Calu3 (cell line): Measurements from ENCODE around the gene B4GALT1. TPM values are rescaled to one million over a fixed set of nuclear protein-coding genes. Genes with fewer than 3 reads are reported as not detected.

ENCODE experiments used
- BruUV-seq: library from RNA; stranded (reverse); fragments of 400-500 nt; replicated peaks from 2 replicates; lab custom pipeline; 2021; lab: Mats Ljungman, UMichigan
- CTCF ChIA-PET: fragments of 300-600 bp; sonication (Branson Sonifier 250); formaldehyde crosslinking; loops from one replicate; lab custom pipeline; 2022; ENCODE audit warnings: antibody characterized with exemption; lab: Charles Lee
- DNase-seq: peaks from one replicate; pipeline ENCODE4 v3.0.0; 2022
- H3K27ac Mint-ChIP-seq: one replicate; pipeline ENCODE4 v1.8.0; 2022; ENCODE audit warnings: mixed read lengths; ENCODE audit not compliant: unreplicated experiment
- H3K27me3 Mint-ChIP-seq: one replicate; pipeline ENCODE4 v1.8.0; 2022; ENCODE audit warnings: mixed read lengths; ENCODE audit not compliant: unreplicated experiment
- H3K36me3 Mint-ChIP-seq: one replicate; pipeline ENCODE4 v1.8.0; 2022; ENCODE audit warnings: mild to moderate bottlenecking, moderate library complexity, mixed read lengths; ENCODE audit not compliant: insufficient read depth, unreplicated experiment
- H3K4me1 Mint-ChIP-seq: one replicate; pipeline ENCODE4 v1.8.0; 2022; ENCODE audit warnings: mild to moderate bottlenecking, low read depth, mixed read lengths; ENCODE audit not compliant: unreplicated experiment
- H3K4me3 Mint-ChIP-seq: one replicate; pipeline ENCODE4 v1.8.0; 2022; ENCODE audit warnings: mild to moderate bottlenecking, low read depth, moderate library complexity, mixed read lengths; ENCODE audit not compliant: unreplicated experiment
- H3K9me3 Mint-ChIP-seq: one replicate; pipeline ENCODE4 v1.8.0; 2022; ENCODE audit warnings: low read depth, mixed read lengths; ENCODE audit not compliant: unreplicated experiment
- intact Hi-C: fragments of 100-400 bp; cut with micrococcal nuclease; formaldehyde crosslinking; loops from one replicate; pipeline ENCODE4 v1.10.0; 2022; ENCODE audit not compliant: unreplicated experiment
- total RNA-seq: library from RNA; stranded (reverse); gene quantifications from 2 replicates; pipeline ENCODE4 v1.2.3, GENCODE V29; 2022
- TF ChIP-seq, protein P1 (sequence below): fragments of 200-600 bp; IDR thresholded peaks from one replicate; pipeline ENCODE4 v1.8.0; 2022; ENCODE audit warnings: antibody characterized with exemption; ENCODE audit not compliant: unreplicated experiment

The B4GALT1 gene
- total RNA-seq, 1 experiment from 2014 or later, result 71.1 TPM

DNA sequence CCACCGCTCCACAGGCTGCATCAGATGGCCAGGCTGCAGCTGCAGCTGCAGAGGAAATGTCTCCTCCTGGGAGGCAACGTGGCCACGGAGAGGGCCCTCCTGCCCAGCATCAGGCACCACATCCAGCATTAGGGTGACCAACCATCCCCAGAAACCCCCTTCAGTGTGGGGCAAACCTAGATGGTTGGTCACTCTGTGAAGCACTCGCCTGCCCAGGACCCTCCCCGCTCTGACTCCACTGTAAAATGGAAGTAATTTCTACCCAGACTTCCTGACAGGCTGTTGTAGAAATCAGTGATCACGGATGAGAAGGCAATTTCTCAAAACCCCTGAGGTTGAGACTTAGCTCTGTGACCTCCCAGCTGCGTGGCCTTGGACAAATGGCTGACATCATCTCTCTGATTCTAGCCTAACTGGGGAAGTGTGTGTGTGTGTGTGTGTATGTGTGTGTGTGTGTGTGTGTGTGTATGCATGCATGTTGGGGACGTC is 31.6 kb downstream of the B4GALT1 start:
- TF ChIP-seq, protein P1, sequence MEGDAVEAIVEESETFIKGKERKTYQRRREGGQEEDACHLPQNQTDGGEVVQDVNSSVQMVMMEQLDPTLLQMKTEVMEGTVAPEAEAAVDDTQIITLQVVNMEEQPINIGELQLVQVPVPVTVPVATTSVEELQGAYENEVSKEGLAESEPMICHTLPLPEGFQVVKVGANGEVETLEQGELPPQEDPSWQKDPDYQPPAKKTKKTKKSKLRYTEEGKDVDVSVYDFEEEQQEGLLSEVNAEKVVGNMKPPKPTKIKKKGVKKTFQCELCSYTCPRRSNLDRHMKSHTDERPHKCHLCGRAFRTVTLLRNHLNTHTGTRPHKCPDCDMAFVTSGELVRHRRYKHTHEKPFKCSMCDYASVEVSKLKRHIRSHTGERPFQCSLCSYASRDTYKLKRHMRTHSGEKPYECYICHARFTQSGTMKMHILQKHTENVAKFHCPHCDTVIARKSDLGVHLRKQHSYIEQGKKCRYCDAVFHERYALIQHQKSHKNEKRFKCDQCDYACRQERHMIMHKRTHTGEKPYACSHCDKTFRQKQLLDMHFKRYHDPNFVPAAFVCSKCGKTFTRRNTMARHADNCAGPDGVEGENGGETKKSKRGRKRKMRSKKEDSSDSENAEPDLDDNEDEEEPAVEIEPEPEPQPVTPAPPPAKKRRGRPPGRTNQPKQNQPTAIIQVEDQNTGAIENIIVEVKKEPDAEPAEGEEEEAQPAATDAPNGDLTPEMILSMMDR, result no peak
- H3K9me3 Mint-ChIP-seq, result no peaks in the 10 kb centered on the region
- CTCF ChIA-PET, result no interaction called here
- peaks cover 34% of the 10 kb centered on the region for H3K4me1 Mint-ChIP-seq
- H3K36me3 Mint-ChIP-seq, result peaks cover 4% of the 10 kb centered on the region
- intact Hi-C loops, result no loop called here
- H3K27me3 Mint-ChIP-seq, result no peaks in the 10 kb centered on the region
- no peak overlapping the region for H3K27ac Mint-ChIP-seq
- no peak for DNase-seq
- no TSS peak for BruUV-seq
- H3K4me3 Mint-ChIP-seq, result no peak overlapping the region

DNA sequence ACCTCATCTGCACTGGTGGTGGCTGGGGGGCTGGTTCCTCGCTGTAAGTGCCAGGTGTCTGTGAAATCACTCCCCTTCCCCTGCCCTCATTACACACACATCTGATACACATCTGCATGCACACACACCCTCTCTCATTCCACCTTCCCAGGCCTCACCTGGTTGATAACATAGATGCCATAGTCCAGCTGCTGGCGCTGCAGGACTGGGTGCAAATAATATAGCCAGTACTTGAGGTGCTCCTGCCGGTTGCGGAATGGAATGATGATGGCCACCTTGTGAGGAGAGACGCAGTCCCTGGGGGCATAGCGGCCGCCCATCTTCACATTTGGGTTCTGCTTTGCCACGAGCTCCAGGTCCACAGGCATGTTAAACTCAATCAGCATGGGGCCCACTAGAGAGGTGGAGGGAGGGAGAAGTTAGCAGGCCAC is 32.1 kb downstream of the B4GALT1 start:
- DNase-seq, result no peak
- H3K27ac Mint-ChIP-seq, result no peak overlapping the region
- peaks cover 39% of the 10 kb centered on the region for H3K4me1 Mint-ChIP-seq
- no peak overlapping the region for H3K4me3 Mint-ChIP-seq
- no peaks in the 10 kb centered on the region for H3K27me3 Mint-ChIP-seq
- CTCF ChIA-PET, result no interaction called here
- intact Hi-C loops, result no loop called here
- BruUV-seq, result no TSS peak
- no peaks in the 10 kb centered on the region for H3K9me3 Mint-ChIP-seq
- TF ChIP-seq, protein P1, result no peak
- peaks cover 9% of the 10 kb centered on the region for H3K36me3 Mint-ChIP-seq

DNA sequence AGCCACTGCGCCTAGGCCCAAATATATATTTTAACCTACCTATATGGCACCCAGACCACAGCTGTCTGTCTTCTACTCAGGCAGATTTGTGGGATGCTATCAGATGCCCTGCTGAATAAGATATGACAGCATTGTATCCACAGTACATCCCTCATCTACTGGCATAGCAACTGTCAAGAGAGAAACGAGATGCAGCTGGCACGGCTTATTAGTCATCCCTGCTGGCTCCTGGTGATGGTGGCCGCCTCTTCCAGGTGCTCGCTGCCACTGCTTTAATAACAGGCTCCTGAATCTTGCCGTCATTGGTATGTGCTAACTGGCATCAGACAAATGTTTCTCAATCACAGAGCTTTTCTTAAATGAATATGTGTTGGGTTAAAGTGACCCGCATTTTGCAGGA is 34.0 kb downstream of the B4GALT1 start:
- Mint-ChIP-seq H3K36me3 (peaks cover 15% of the 10 kb centered on the region), H3K4me1 (peaks cover 37% of the 10 kb centered on the region), H3K27me3 (no peaks in the 10 kb centered on the region), H3K9me3 (no peaks in the 10 kb centered on the region), H3K4me3 (no peak overlapping the region), H3K27ac (no peak overlapping the region)
- intact Hi-C loops, result no loop called here
- DNase-seq, result no peak
- TF ChIP-seq, protein P1, result no peak
- CTCF ChIA-PET, result no interaction called here
- no TSS peak for BruUV-seq

DNA sequence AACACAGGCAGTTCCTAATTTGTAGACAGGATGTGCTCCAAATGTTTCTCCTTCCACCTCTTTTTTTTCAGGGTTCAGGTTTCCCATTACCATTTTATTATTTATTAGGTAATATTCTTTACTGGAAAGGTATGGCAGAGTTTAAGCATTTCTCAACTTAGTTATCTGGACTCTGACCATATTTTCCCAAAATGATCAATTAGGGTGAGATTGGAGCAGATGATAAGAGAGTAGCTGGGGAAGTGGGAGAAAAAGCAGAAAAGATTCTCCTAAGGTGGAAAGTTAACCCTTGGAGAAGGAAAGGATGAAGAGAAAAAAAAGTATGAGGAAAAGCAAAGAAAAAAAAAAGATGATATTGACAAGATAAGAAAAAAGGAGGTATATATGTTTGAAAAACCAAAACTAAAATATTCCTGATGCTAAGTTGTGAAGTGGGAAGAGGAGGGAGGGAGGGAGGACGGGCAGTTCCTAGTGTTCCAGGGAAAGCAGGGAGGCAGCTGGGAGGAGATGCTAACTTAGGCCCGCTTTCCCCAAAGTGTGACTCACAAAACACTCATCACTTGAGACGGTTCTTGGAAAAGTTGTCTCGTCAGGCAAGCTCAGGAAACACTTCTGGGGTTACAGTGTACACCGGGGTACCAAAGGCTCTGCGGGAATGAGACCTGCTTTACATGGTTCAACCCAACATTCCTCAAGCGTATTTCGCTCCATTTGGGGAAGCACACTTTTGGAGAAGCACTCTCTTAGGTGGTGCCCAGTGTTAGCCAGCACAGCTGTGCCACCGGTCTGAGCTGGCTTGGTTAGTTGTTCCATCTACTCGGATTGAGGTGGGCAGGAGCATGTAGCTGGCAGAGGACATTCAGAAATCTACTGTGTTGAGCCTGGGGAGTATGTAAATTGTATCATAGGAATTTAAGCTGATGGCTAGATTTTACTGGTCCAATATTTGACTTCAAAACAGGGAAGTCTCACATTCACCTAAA is 35.1 kb downstream of the B4GALT1 start:
- no peak for DNase-seq
- Mint-ChIP-seq H3K27ac (no peak overlapping the region), H3K9me3 (no peaks in the 10 kb centered on the region), H3K4me1 (peaks cover 45% of the 10 kb centered on the region), H3K27me3 (no peaks in the 10 kb centered on the region), H3K36me3 (peaks cover 21% of the 10 kb centered on the region), H3K4me3 (no peak overlapping the region)
- BruUV-seq, result no TSS peak
- TF ChIP-seq, protein P1, result no peak
- intact Hi-C loops, result no loop called here
- CTCF ChIA-PET, result no interaction called here
